B cell (primary cell): ENCODE measurements around the gene CRTC2. TPM values are rescaled to one million over a fixed set of nuclear protein-coding genes. Genes with fewer than 3 reads are reported as not detected.
A peak's percentile ranks its signal among the peaks of the same experiment; 100 is the strongest.

Experiments
- ATAC-seq: fragments of 200-7000 bp; cut with Tn5 transposase; one replicate; pipeline ENCODE4 v1.10.0; 2021; ENCODE audit warnings: low read depth, mild to moderate bottlenecking, moderate number of reproducible peaks, moderate library complexity
- CTCF ChIA-PET: fragments of 350-600 bp; sonication (Branson Sonifier 250); formaldehyde crosslinking; loops from one replicate; lab custom pipeline; 2021; ENCODE audit warnings: antibody characterized with exemption, inconsistent platforms; lab: Charles Lee
- POLR2A ChIA-PET: fragments of 350-600 bp; sonication (Branson Sonifier 250); formaldehyde crosslinking; loops from one replicate; lab custom pipeline; 2021; ENCODE audit warnings: antibody characterized with exemption; lab: Charles Lee
- DNase-seq: peaks from one replicate; pipeline ENCODE4 v3.0.0; 2013
- H2AFZ ChIP-seq: 2 replicates; pipeline ENCODE4 v1.6.1; 2012; ENCODE audit warnings: mild to moderate bottlenecking, low read depth, low read length; ENCODE audit not compliant: insufficient read depth, poor library complexity, severe bottlenecking
- H3K27ac ChIP-seq, 2 donors: 1 replicate in 1 of 2; 2 replicates in 1 of 2; pipeline ENCODE4 v1.5.1; 2012 to 2013; ENCODE audit warnings: low read length in 2 of 2, mild to moderate bottlenecking in 2 of 2, moderate library complexity in 1 of 2
- H3K27me3 ChIP-seq, 4 experiments: fragments of 200-600 bp in 1 of 4; sonication (generic) in 1 of 4; replicated peaks in 1 of 4; 1 replicate in 2 of 4; 2 replicates in 2 of 4; pipeline versions ENCODE4 v1.6.1 to v1.7.0; 2013 to 2016; ENCODE audit warnings: low read length in 3 of 4, mild to moderate bottlenecking in 2 of 4, mixed read lengths in 1 of 4, moderate library complexity in 1 of 4; ENCODE audit not compliant: insufficient read depth in 4 of 4, control insufficient read depth in 3 of 4; ENCODE audit errors: control extremely low read depth in 1 of 4
- H3K36me3 ChIP-seq, 2 experiments: replicated peaks in 1 of 2; 1 replicate in 1 of 2; 2 replicates in 1 of 2; pipeline versions ENCODE4 v1.6.1 to v1.7.1; 2013; ENCODE audit warnings: low read length in 1 of 2; ENCODE audit not compliant: insufficient read depth in 2 of 2, control insufficient read depth in 1 of 2; ENCODE audit errors: control extremely low read depth in 1 of 2, extremely low read depth in 1 of 2
- H3K4me1 ChIP-seq, 2 donors: fragments of 200-600 bp in 1 of 2; sonication (generic) in 1 of 2; 1 replicate in 1 of 2; 2 replicates in 1 of 2; pipeline versions ENCODE4 v1.5.1 to v1.6.1; 2013 to 2017; ENCODE audit warnings: low read length in 2 of 2; ENCODE audit not compliant: control insufficient read depth in 2 of 2, insufficient read depth in 2 of 2
- H3K4me2 ChIP-seq: replicated peaks from 2 replicates; pipeline ENCODE3; 2012; ENCODE audit warnings: mild to moderate bottlenecking, low read depth, low read length; ENCODE audit not compliant: poor library complexity, severe bottlenecking
- H3K4me3 ChIP-seq, 5 experiments: fragments of 200-600 bp in 1 of 5; sonication (generic) in 1 of 5; 1 replicate in 3 of 5; 2 replicates in 2 of 5; pipeline versions ENCODE4 v1.5.1 to v1.7.0; 2011 to 2016; ENCODE audit warnings: low read length in 4 of 5, mild to moderate bottlenecking in 4 of 5, low read depth in 2 of 5, control low read depth in 1 of 5, moderate library complexity in 1 of 5; ENCODE audit not compliant: insufficient read depth in 1 of 5; ENCODE audit errors: control extremely low read depth in 1 of 5, extremely low read depth in 1 of 5
- H3K79me2 ChIP-seq: fragments of 200-600 bp; sonication (generic); one replicate; pipeline ENCODE4 v1.6.0; 2016; ENCODE audit warnings: low read length; ENCODE audit not compliant: control insufficient read depth, insufficient read depth
- H3K9ac ChIP-seq: fragments of 200-600 bp; sonication (generic); 2 replicates; pipeline ENCODE4 v1.6.1; 2017; ENCODE audit warnings: mild to moderate bottlenecking, low read length, moderate library complexity
- H3K9me3 ChIP-seq, 3 donors: one replicate each; pipeline versions ENCODE4 v1.6.1 to v1.7.1; 2013; ENCODE audit warnings: low read length in 2 of 3; ENCODE audit not compliant: control insufficient read depth in 2 of 3, insufficient read depth in 1 of 3; ENCODE audit errors: control extremely low read depth in 1 of 3
- H4K20me1 ChIP-seq: 2 replicates; pipeline ENCODE4 v1.6.0; 2012; ENCODE audit warnings: mild to moderate bottlenecking, low read length; ENCODE audit not compliant: insufficient read depth, control insufficient read depth, poor library complexity, severe bottlenecking
- H3K27ac Mint-ChIP-seq: one replicate; pipeline ENCODE4 v1.8.0; 2021; ENCODE audit warnings: mixed read lengths
- H3K27me3 Mint-ChIP-seq: one replicate; pipeline ENCODE4 v1.8.0; 2021; ENCODE audit warnings: mixed read lengths
- H3K4me1 Mint-ChIP-seq: one replicate; pipeline ENCODE4 v1.8.0; 2021; ENCODE audit warnings: mixed read lengths
- H3K4me3 Mint-ChIP-seq: one replicate; pipeline ENCODE4 v1.8.0; 2021; ENCODE audit warnings: mixed read lengths
- H3K9me3 Mint-ChIP-seq: one replicate; pipeline ENCODE4 v1.8.0; 2022; ENCODE audit warnings: mixed read lengths; ENCODE audit not compliant: insufficient read depth
- EZH2 ChIP-seq: IDR thresholded peaks from 2 replicates; pipeline ENCODE4 v1.6.1; 2012; ENCODE audit warnings: borderline replicate concordance, low read depth, mild to moderate bottlenecking, moderate library complexity, low read length; ENCODE audit not compliant: insufficient read depth, poor library complexity, severe bottlenecking
- WGBS: methylation state at CpG from one replicate; pipeline ENCODE4 v1.1.5; 2013; ENCODE audit warnings: missing lambda C conversion rate; ENCODE audit not compliant: insufficient coverage; 5-methylcytosine and 5-hydroxymethylcytosine counted together
- intact Hi-C: fragments of 100-400 bp; cut with micrococcal nuclease; formaldehyde crosslinking; loops from one replicate; pipeline ENCODE4 v1.10.0; 2022
- polyA plus RNA-seq: library from polyadenylated mRNA; depleted of rRNA; stranded (reverse); fragments of >200 nt; gene quantifications from 2 replicates; pipeline ENCODE4 v1.2.3, GENCODE V29; 2012
- total RNA-seq, 2 donors: library from RNA; stranded (reverse); fragments of 120-200 nt in 1 of 2; gene quantifications; 1 replicate in 1 of 2; 2 replicates in 1 of 2; pipeline versions ENCODE4 v1.2.3 to v1.2.4, GENCODE V29; 2013 to 2022
- TF ChIP-seq, protein P1 (sequence below): fragments of 200-600 bp; IDR thresholded peaks from one replicate; pipeline ENCODE4 v1.8.0; 2022; ENCODE audit warnings: antibody characterized with exemption, mild to moderate bottlenecking

CRTC2 gene
- total and polyA plus RNA-seq, 2 donors (not counting 1 experiment from before 2014, with no cell fraction given) = 94.6 to 157 TPM

DNA sequence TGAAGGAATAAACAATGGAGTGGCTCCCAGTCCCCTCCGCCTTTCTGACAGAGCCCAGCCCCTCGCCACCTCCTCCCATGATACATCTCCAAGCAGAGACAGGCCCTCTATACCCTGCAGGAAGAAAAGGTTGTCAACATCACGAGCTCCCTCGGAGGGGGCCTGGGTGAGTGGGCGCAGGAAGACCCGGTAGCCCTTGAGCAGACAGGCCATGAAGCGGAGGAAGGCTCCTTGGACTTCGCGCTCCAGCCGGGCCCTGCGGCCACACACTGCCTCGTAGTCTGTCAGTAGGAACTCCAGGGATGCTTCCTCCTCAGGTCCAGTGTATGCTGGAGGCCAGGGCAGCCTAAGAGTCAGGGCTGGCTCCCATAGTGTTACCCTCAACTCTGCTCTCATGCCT lies 18.9 kb downstream of the CRTC2 start:
- Mint-ChIP-seq H3K4me3 (no peak overlapping the region), H3K27me3 (no peaks in the 10 kb centered on the region), H3K4me1 (peaks cover 27% of the 10 kb centered on the region), H3K9me3 (no peaks in the 10 kb centered on the region), H3K27ac (no peak overlapping the region)
- Histone ChIP-seq H3K27ac (no peak overlapping the region), H3K4me3 (no peak overlapping the region), H3K4me1 (peaks cover 14 to 25% of the 10 kb centered on the region in 2 donors), H3K36me3 (peaks cover 21 to 91% of the 10 kb centered on the region in 2 experiments), H3K27me3 (no peaks in the 10 kb centered on the region), H3K9ac (no peak overlapping the region), H3K79me2 (peaks cover 70% of the 10 kb centered on the region), H3K4me2 (no peak overlapping the region), H2AFZ (no peak overlapping the region), H3K9me3 (no peaks in the 10 kb centered on the region), H4K20me1 (peaks cover 64% of the 10 kb centered on the region)
- ATAC-seq = no peak
- TF ChIP-seq EZH2 = no peak
- TF ChIP-seq, protein P1, sequence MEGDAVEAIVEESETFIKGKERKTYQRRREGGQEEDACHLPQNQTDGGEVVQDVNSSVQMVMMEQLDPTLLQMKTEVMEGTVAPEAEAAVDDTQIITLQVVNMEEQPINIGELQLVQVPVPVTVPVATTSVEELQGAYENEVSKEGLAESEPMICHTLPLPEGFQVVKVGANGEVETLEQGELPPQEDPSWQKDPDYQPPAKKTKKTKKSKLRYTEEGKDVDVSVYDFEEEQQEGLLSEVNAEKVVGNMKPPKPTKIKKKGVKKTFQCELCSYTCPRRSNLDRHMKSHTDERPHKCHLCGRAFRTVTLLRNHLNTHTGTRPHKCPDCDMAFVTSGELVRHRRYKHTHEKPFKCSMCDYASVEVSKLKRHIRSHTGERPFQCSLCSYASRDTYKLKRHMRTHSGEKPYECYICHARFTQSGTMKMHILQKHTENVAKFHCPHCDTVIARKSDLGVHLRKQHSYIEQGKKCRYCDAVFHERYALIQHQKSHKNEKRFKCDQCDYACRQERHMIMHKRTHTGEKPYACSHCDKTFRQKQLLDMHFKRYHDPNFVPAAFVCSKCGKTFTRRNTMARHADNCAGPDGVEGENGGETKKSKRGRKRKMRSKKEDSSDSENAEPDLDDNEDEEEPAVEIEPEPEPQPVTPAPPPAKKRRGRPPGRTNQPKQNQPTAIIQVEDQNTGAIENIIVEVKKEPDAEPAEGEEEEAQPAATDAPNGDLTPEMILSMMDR = no peak
- CTCF ChIA-PET = interaction anchor here (1.3 kb wide), 1 partner anchor 27 kb away, joined by 3 read pairs; no protein-coding TSS in a partner anchor
- POLR2A ChIA-PET = no interaction called here
- no peak for DNase-seq
- intact Hi-C loops = no loop called here
- 96% methylated on average over 12 of the region's 12 CpGs for WGBS

DNA sequence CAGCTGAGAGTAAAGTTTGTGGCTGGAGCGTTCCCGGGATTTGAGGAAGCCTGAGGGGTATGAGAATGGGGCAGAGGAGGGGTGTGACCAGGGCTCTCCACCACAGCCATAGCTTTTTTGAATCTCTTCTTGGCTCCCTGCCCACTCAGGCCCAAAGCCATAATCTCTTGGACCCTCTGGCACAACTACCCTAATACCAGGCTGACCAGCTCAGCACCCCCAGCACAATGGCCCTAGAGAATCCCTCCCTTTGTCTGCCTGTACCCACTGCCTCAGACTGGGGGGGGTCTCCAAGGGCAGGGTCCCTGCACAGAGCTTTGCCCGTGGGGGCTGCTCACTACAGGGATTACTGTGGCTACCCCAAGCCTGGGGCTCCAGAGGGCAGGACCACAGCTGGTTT lies 19.4 kb downstream of the CRTC2 start:
- H3K4me3 ChIP-seq = no peak overlapping the region
- H3K4me2 ChIP-seq = no peak overlapping the region
- H3K27me3 Mint-ChIP-seq = no peaks in the 10 kb centered on the region
- TF ChIP-seq, protein P1 = no peak
- TF ChIP-seq EZH2 = no peak
- H4K20me1 ChIP-seq = peaks cover 62% of the 10 kb centered on the region
- intact Hi-C loops = no loop called here
- H3K4me3 Mint-ChIP-seq = no peak overlapping the region
- ATAC-seq (no peak), DNase-seq (no peak)
- POLR2A ChIA-PET = no interaction called here
- no peak overlapping the region for H3K9ac ChIP-seq
- no peak overlapping the region for H2AFZ ChIP-seq
- H3K4me1 Mint-ChIP-seq = peaks cover 24% of the 10 kb centered on the region
- H3K9me3 ChIP-seq = no peaks in the 10 kb centered on the region
- CTCF ChIA-PET = interaction anchor here (0.6 kb wide), 1 partner anchor 118 kb away, joined by 4 read pairs; no protein-coding TSS in a partner anchor
- peak overlapping the region; percentile 32 for H3K27ac Mint-ChIP-seq
- H3K27me3 ChIP-seq = no peaks in the 10 kb centered on the region
- peaks cover 65% of the 10 kb centered on the region for H3K79me2 ChIP-seq
- H3K4me1 ChIP-seq = peaks cover 9 to 21% of the 10 kb centered on the region in 2 donors
- WGBS = 90% methylated on average over 1 of the region's 3 CpGs
- peaks cover 21 to 95% of the 10 kb centered on the region in 2 experiments for H3K36me3 ChIP-seq
- no peaks in the 10 kb centered on the region for H3K9me3 Mint-ChIP-seq
- H3K27ac ChIP-seq = no peak overlapping the region
